Endothelial cell of umbilical vein (primary cell): ENCODE data around the gene IL1R1.

Source experiments
- CTCF ChIP-seq, 2 donors: IDR thresholded peaks; 1 replicate in 1 of 2; 2 replicates in 1 of 2; pipeline ENCODE4 v1.5.1; 2011; ENCODE audit warnings: low read length in 2 of 2, mild to moderate bottlenecking in 2 of 2, moderate library complexity in 2 of 2, control low read depth in 1 of 2, inconsistent platforms in 1 of 2, low read depth in 1 of 2; ENCODE audit not compliant: insufficient read depth in 1 of 2; ENCODE audit errors: extremely low read depth in 1 of 2
- EZH2 ChIP-seq: IDR thresholded peaks from 2 replicates; pipeline ENCODE4 v1.6.1; 2012; ENCODE audit warnings: borderline replicate concordance, low read depth, mild to moderate bottlenecking, moderate library complexity, low read length, inconsistent platforms; ENCODE audit not compliant: severe bottlenecking
- FOS ChIP-seq: IDR thresholded peaks from 2 replicates; pipeline ENCODE4 v1.6.1; 2011; ENCODE audit warnings: mild to moderate bottlenecking, low read length, moderate library complexity, borderline replicate concordance; ENCODE audit not compliant: insufficient read depth
- JUN ChIP-seq: IDR thresholded peaks from 2 replicates; pipeline ENCODE4 v1.6.1; 2011; ENCODE audit warnings: borderline replicate concordance, low read depth; ENCODE audit not compliant: insufficient read length, insufficient read depth
- MAX ChIP-seq: IDR thresholded peaks from 2 replicates; pipeline ENCODE4 v1.6.1; 2011; ENCODE audit not compliant: insufficient read depth, insufficient read length
- POLR2A ChIP-seq: IDR thresholded peaks from 2 replicates; pipeline ENCODE4 v1.6.1; 2012; ENCODE audit warnings: low read depth, mild to moderate bottlenecking, control low read depth, low read length
- POLR2AphosphoS5 ChIP-seq: IDR thresholded peaks from 2 replicates; pipeline ENCODE4 v1.6.1; 2012; ENCODE audit warnings: low read depth, mild to moderate bottlenecking, control low read depth, low read length, moderate library complexity; ENCODE audit not compliant: insufficient read depth

DNA sequence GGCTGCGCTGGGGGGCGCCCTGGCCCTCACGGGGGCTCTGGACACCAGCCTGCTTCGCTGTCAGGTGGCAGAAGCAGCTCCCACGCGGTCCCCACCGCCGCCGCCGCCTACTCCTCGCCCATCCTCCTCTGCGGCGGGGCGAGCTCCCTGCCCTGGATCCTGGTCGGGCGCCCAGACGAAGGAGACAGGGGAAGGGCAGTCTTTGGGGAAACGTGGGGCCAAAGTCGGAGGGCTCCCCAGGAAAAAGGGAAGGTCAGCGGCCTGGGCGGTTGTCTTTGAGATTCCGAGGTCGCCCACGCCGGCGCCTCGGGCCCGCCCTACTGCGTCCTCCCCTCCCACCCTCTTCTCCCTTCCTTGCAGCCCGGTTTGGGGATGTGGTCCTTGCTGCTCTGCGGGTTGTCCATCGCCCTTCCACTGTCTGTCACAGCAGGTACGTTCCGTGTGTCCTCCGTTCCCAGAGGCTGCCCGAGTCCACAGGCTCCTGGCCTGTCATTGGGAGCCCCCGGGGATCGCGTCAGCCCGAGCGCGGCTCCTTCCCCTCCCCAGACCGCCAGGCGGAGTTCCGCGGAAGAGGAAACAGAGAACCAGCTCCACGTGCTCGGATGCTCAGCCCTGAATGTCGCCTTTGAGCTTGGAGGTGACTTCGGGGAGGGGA, 45.1 kb downstream of the IL1R1 start:
- TF ChIP-seq MAX (peak; percentile 65), CTCF (IDR thresholded peaks at IDR 0.05; ENCODE audit: extremely low read depth in 1 of 2, insufficient read depth in 1 of 2, low read depth in 1 of 2, low read length in 2 of 2) (peak in 1 of 2 donors; percentile 43), POLR2AphosphoS5 (no peak), POLR2A (no peak), JUN (no peak), EZH2 (no peak), FOS (no peak)
